ENCODE results near the gene ALOX5.
A peak's percentile ranks its signal among the peaks of the same experiment; 100 is the strongest.
"Not testable (repeated sequence)": the region's sequence is repeated elsewhere in the genome, so short reads cannot be mapped to it uniquely, and the experiment has no call there.

The ALOX5 gene

GRCh38 chr10:45373003-45373575, 927 bp upstream of the ALOX5 start:
- peak; percentile 27 for FAIRE-seq
- no peak for DNase-seq (ENCODE audit: low spot score)

DNA sequence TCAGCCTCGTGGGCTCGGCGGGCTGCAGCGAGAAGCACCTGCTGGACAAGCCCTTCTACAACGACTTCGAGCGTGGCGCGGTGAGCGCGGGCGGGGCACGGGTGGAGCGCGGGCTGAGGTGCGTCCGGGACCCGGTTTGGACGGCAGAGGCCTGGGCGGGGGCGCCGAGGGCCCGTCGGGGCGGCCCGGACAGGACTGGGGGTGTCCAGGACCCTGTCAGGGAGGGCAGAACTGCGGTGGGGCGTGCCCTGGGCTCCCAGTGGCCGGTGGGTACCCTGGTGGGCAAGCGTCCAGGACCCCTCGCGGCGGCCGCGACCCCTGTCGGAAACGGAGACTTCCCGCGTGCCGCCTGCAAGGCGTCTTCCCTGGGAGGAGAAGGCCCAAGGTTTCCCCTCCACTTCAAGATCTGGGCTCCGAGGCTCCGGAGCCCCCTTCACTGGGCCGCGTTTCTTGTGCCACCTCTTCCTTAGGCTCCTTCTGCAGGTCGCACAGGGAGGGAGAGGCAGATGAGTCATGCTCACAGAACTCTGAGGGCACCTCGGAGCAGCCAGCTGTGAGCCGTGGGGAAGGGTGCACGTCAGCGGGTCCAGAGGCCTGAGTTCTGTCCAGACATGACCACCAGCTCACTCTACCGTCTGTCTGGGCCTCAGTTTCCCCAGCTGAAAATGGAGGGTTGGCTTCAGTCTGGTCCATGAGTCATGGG, 485 bp downstream of the ALOX5 start:
- DNase-seq (ENCODE audit: low spot score) (peak; percentile 84), FAIRE-seq (peak; percentile 77)

GRCh38 chr10:45375101-45375500, 1.1 kb downstream of the ALOX5 start:
- no peak for FAIRE-seq

GRCh38 chr10:45375716-45376231, 1.8 kb downstream of the ALOX5 start:
- DNase-seq (ENCODE audit: low spot score), result no peak
- FAIRE-seq, result no peak

More at GRCh38 chr10:45375101-45375500, 1.1 kb downstream of the ALOX5 start:
- DNase-seq (ENCODE audit: low spot score), result no peak

DNA sequence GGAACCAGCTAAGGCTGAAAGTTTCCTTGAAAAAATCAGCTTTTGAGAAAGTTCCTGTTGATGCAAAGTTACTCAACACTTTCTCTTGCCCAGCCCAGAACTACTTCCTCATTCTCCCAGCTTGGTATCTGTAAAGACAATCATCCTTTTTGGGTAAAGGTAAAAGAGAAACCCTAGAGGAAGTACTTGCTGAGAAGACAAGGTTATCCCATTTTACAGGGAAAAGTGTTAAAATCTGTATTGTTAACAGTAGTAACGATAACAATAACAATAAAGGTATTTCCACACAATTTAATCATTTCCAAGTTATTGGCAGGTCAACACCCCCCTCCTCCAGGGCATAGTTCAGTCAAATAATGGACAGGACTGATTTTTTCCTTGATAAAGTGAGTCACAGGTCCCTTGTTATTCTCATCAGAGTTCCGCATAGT, 2.4 kb downstream of the ALOX5 start:
- FAIRE-seq (no peak), DNase-seq (ENCODE audit: low spot score) (no peak)

DNA sequence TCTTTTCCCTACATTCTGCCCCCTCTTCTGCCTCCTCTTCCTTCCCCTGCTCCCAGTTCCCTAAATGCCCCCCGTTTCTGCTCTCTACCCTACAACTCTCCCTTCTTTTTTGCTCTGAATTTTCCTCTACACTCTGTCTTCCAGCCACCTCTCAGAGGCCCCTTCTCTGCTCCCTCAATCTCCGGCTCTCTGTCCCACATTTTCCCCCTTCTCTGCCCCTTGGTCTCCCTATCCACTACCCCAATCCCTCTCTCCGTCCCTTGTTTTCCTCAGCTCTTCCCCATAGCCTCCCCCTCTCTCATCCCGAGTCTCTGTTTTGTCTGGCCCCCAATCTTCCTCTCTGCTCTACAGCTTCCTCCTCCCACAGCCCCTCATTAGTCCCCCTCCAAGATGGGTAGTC, 3.3 kb downstream of the ALOX5 start:
- DNase-seq (ENCODE audit: low spot score), result no peak
- FAIRE-seq, result no peak

DNA sequence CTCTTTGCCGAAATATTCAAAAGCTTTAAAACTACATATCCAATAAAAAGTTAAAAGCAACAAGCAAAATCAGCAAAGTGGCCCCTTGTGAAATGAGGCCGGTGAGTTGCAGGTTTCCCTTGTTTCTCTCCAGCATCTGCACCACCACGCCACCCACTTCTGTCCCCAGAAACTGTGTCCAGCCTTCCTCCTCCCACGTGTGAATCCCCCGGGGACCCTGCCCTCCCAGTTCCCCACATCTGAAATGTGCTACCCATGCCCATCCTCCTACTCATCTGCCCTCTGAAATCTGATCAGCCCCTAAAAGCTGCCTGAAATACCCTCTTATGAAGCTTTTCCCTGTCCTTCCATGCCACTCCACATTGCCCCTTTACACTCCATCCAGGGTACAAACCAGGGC, 3.8 kb downstream of the ALOX5 start:
- FAIRE-seq (no peak), DNase-seq (ENCODE audit: low spot score) (no peak)

DNA sequence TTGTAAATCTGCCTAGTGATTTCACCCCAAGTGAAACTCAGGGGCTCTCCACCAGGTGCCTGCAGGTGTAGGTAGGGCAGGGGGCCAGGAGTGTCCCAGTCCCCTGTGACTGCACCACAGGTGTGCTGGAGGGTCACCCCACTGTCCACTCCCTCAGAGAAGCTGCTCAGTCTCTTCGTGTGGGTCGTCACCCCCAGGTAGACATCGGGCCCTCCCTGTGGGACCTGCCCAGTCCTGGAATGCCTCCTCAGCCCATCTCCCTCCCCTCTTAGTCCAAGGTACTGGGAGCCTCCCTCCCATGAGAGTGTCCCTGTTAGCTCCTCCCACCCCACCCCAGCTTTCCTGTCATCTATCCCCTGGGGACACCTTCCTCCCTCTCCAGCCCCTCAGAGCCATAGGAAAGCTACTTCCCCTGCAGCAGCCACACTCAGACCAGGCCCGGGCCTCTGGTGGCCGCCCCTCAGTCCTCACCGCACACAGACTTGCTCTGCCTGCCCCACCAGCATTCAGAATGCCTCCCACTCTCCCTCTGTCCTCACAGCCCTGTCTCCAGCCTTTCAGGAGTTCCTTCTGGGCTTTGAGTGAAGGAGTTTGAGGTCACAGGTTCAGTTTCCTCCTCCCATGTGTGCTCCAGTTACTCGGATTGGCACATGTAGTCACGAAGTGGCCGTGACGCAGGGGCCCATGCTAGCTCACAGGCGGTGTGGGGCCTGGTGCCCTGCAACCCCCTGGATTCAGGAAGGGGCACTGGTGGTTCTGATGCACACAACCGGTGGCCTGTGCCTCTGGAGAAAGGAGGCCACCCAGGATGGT, 5.1 kb downstream of the ALOX5 start:
- DNase-seq (ENCODE audit: low spot score) (no peak), FAIRE-seq (no peak)

GRCh38 chr10:45379891-45380540, 6.0 kb downstream of the ALOX5 start:
- DNase-seq (ENCODE audit: low spot score), result no peak
- FAIRE-seq, result no peak

DNA sequence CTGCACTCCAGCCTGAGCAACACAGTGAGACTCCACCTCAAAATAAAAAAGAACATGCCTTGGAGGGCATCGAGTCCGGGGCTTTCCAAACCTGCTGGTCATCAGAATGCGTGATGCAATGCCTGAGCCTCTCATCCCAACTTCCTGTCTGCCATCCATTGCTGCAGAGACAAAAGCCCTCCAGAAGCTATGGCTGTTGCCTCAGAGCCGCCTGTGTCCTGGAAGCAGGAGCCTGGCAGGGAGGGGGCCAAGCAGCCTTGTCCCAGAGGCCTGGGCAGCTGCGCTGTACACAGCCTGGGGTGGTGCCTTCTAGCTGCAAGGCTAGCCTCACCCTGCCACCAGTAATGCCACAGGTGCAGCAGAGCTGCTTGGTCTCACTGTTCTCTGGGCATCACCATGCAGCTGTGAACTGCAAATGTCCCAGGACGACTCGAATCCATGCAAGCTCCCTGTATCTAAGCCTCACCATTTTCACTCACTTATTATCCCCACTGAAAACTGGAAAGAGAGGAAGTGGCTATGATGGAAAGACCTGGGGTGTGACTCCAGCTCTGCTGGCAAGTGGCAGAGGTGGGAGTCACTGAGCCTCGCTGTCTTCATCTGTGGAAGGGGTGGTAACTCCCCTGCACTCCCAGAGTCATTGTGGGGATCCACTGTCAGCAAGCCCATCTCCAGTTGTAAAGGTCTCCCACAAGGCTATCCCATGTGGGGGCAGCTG, 7.0 kb downstream of the ALOX5 start:
- DNase-seq (ENCODE audit: low spot score) (no peak), FAIRE-seq (no peak)

- peak; percentile 23 for FAIRE-seq
These were observed 8.6 kb downstream of the ALOX5 start for GRCh38 chr10:45382591-45382990.

DNA sequence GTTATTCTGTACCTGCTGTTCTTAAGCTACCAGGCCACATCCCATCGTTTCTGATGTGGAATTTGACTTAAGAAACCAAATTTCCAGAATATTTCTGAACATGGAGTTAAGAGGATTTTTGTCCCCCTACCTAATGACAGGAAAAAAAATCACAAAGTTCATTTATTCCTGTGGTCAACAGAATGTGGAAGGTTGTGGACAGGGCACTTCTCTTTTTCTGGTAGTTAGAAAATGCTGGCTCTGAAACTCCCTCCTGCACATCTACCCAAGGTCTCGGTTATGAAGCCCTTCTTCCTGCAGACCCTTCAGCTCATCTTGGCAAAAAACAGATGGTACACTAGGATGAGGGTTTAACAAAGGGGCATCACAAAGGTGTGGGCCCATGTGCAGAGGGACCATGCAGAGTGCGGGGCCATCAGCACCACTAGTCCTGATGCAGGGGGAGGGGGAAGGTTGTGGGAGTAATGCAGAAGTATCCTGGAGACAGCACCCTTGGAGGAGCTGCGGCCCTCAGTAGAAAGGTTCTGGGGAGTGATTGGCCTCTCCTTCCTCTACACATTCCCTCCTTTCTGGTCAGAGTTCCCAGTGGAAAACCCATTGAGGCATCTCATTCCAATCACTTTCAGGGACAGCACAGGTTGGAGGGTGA, 9.8 kb downstream of the ALOX5 start:
- DNase-seq (ENCODE audit: low spot score) (no peak), FAIRE-seq (no peak)

More at GRCh38 chr10:45382591-45382990, 8.6 kb downstream of the ALOX5 start:
- DNase-seq (ENCODE audit: low spot score), result no peak

GRCh38 chr10:45386657-45387056, 12.6 kb downstream of the ALOX5 start:
- DNase-seq (ENCODE audit: low spot score) (no peak), FAIRE-seq (no peak)

GRCh38 chr10:45387096-45387893, 13.3 kb downstream of the ALOX5 start:
- DNase-seq (ENCODE audit: low spot score) (no peak), FAIRE-seq (no peak)

DNA sequence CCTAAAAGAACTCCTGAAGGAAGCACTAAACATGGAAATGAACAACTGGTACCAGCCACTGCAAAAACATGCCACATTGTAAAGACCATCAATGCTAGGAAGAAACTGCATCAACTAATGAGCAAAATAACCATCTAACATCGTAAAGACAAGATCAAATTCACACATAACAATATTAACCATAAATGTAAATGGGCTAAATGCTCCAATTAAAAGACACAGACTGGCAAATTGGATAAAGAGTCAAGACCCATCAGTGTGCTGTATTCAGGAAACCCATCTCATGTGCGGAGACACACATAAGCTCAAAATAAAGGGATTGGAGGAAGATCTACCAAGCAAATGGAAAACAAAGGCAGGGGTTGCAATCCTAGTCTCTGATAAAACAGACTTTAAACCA, 15.7 kb downstream of the ALOX5 start:
- not testable (repeated sequence) for FAIRE-seq; DNase-seq (ENCODE audit: low spot score)

GRCh38 chr10:45391636-45392035, 17.6 kb downstream of the ALOX5 start:
- DNase-seq (ENCODE audit: low spot score); FAIRE-seq: not testable (repeated sequence)

GRCh38 chr10:45395554-45395953, 21.5 kb downstream of the ALOX5 start:
- DNase-seq (ENCODE audit: low spot score), result no peak
- FAIRE-seq, result no peak

DNA sequence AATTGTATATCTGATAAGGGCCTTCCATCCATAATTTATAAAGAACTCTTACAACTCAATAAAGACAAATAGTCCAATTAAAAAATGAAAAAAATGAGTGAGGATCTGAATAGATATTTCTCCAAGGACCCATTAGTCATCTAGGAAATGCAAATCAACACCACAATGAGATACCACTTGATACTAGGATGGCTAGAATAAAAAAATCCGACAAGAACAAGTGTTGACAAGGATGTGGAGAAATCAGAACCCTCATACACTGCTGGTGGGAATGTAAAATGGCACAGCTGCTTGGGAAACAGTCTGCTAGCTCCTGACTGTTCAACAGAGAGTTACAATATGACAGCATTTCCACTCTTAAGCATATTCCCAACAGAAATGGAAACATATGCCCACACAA, 24.6 kb downstream of the ALOX5 start:
- DNase-seq (ENCODE audit: low spot score) (no peak), FAIRE-seq (no peak)

DNA sequence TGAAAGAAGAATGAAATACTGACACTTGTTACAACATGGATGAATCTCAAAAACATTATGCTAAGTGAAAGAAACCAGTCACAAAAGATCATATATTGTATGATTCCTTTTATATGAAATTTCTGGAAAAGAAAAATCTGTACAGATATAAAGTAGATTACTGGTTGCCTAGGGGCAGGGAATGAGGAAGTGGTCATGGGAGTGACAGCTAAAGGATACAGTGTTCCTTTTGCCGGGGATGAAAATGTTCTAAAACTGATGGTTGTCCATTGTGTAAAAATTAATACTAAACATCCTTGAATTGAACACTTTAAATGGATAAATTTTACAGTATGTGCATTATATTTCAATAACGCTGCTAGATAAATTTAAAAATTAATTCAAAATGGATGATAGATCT, 25.1 kb downstream of the ALOX5 start:
- FAIRE-seq, result no peak
- DNase-seq (ENCODE audit: low spot score), result no peak

DNA sequence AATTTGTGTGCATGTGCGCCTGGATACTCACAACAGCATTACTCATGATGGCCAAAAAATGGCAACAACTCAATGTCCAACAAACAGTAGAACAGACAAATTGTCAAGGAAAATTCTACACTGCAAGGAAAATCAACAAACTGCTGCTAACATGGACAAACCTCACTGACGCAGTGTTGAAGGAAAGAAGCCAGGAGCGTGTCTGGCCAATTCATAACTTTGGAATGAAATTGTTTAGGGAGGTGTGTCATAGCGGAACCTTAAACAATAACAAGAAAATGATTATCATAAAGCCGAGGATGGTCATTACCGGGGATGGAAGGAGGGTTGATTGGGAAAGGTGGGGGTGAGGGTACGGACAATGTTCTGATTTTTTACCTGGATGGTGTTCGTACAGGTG, 29.1 kb downstream of the ALOX5 start:
- DNase-seq (ENCODE audit: low spot score) (no peak), FAIRE-seq (no peak)

All from urothelium cell line (cell line).